Measurements from ENCODE around the gene MYL5.
A peak's percentile ranks its signal among the peaks of the same experiment; 100 is the strongest.

The MYL5 gene

GRCh38 chr4:685679-686412 lies 11.5 kb downstream of the MYL5 start:
- ChIA-PET CTCF (interaction anchor here (1.4 to 2.3 kb wide), 3 partner anchors 11 to 21 kb away, joined by 3 to 6 read pairs (median 5); no protein-coding TSS in a partner anchor), POLR2A (no interaction called here)
- H3K27ac ChIP-seq (ENCODE audit: insufficient read depth in 1 of 2, low read depth in 1 of 2, low read length in 2 of 2, poor library complexity in 1 of 2, severe bottlenecking in 2 of 2): no peak overlapping the region
- DNase-seq: no peak
- no peaks in the 10 kb centered on the region for H3K27me3 ChIP-seq (replicated peaks in 2 of 5; ENCODE audit: control insufficient read depth in 4 of 5, insufficient read depth in 5 of 5, low read length in 4 of 5)
- no peak overlapping the region for H3K4me3 ChIP-seq (ENCODE audit: control insufficient read depth in 1 of 7, extremely low read depth in 1 of 7, insufficient read depth in 4 of 7, low read depth in 2 of 7, low read length in 6 of 7)
- H3K36me3 ChIP-seq (ENCODE audit: control insufficient read depth in 4 of 4, insufficient read depth in 4 of 4, low read length in 3 of 4): no peaks in the 10 kb centered on the region
- WGBS (ENCODE audit: insufficient coverage): 98% methylated on average over 31 of the region's 37 CpGs
- peaks cover 0 to 45% (median 37%) of the 10 kb centered on the region in 4 experiments for H3K4me1 ChIP-seq (ENCODE audit: control extremely low read depth in 1 of 4, control insufficient read depth in 4 of 4, insufficient read depth in 4 of 4, low read length in 3 of 4)
- H3K9me3 ChIP-seq (ENCODE audit: control extremely low read depth in 1 of 5, control insufficient read depth in 4 of 5, insufficient read depth in 2 of 5, low read depth in 1 of 5, low read length in 4 of 5): no peaks in the 10 kb centered on the region

GRCh38 chr4:686413-687040 lies 12.2 kb downstream of the MYL5 start:
- Histone ChIP-seq H3K36me3 (ENCODE audit: control insufficient read depth in 4 of 4, insufficient read depth in 4 of 4, low read length in 3 of 4) (no peaks in the 10 kb centered on the region), H3K4me1 (ENCODE audit: control extremely low read depth in 1 of 4, control insufficient read depth in 4 of 4, insufficient read depth in 4 of 4, low read length in 3 of 4) (peaks cover 0 to 40% (median 33%) of the 10 kb centered on the region in 4 experiments), H3K27ac (ENCODE audit: insufficient read depth in 1 of 2, low read depth in 1 of 2, low read length in 2 of 2, poor library complexity in 1 of 2, severe bottlenecking in 2 of 2) (no peak overlapping the region), H3K27me3 (replicated peaks in 2 of 5; ENCODE audit: control insufficient read depth in 4 of 5, insufficient read depth in 5 of 5, low read length in 4 of 5) (no peaks in the 10 kb centered on the region), H3K9me3 (ENCODE audit: control extremely low read depth in 1 of 5, control insufficient read depth in 4 of 5, insufficient read depth in 2 of 5, low read depth in 1 of 5, low read length in 4 of 5) (no peaks in the 10 kb centered on the region), H3K4me3 (ENCODE audit: control insufficient read depth in 1 of 7, extremely low read depth in 1 of 7, insufficient read depth in 4 of 7, low read depth in 2 of 7, low read length in 6 of 7) (no peak overlapping the region)
- no peak for DNase-seq
- CTCF ChIA-PET: interaction anchor here (0.8 to 2.3 kb wide), 5 partner anchors 10 to 17 kb away, joined by 3 to 6 read pairs (median 4); partner anchors contain the start of genes ATP5ME and MYL5
- POLR2A ChIA-PET: interaction anchor here (0.6 kb wide), 1 partner anchor 24 kb away, joined by 3 read pairs; no protein-coding TSS in a partner anchor
- WGBS (ENCODE audit: insufficient coverage): 97% methylated on average over 28 of the region's 31 CpGs

GRCh38 chr4:687048-687970 lies 13.0 kb downstream of the MYL5 start:
- Histone ChIP-seq H3K4me3 (ENCODE audit: control insufficient read depth in 1 of 7, extremely low read depth in 1 of 7, insufficient read depth in 4 of 7, low read depth in 2 of 7, low read length in 6 of 7) (no peak overlapping the region), H3K36me3 (ENCODE audit: control insufficient read depth in 4 of 4, insufficient read depth in 4 of 4, low read length in 3 of 4) (no peaks in the 10 kb centered on the region), H3K9me3 (ENCODE audit: control extremely low read depth in 1 of 5, control insufficient read depth in 4 of 5, insufficient read depth in 2 of 5, low read depth in 1 of 5, low read length in 4 of 5) (no peaks in the 10 kb centered on the region), H3K4me1 (ENCODE audit: control extremely low read depth in 1 of 4, control insufficient read depth in 4 of 4, insufficient read depth in 4 of 4, low read length in 3 of 4) (peaks cover 0 to 36% (median 33%) of the 10 kb centered on the region in 4 experiments), H3K27ac (ENCODE audit: insufficient read depth in 1 of 2, low read depth in 1 of 2, low read length in 2 of 2, poor library complexity in 1 of 2, severe bottlenecking in 2 of 2) (peak overlapping the region in 1 of 2 experiments; percentile 18), H3K27me3 (replicated peaks in 2 of 5; ENCODE audit: control insufficient read depth in 4 of 5, insufficient read depth in 5 of 5, low read length in 4 of 5) (no peaks in the 10 kb centered on the region)
- ChIA-PET CTCF (interaction anchor here (0.8 to 2.3 kb wide), 5 partner anchors 10 to 16 kb away, joined by 3 to 6 read pairs (median 4); partner anchors contain the start of genes ATP5ME and MYL5), POLR2A (interaction anchor here (0.6 kb wide), 1 partner anchor 25 kb away, joined by 3 read pairs; no protein-coding TSS in a partner anchor)
- DNase-seq: no peak
- 96% methylated on average over 31 of the region's 38 CpGs for WGBS (ENCODE audit: insufficient coverage)

GRCh38 chr4:687971-688853 lies 13.9 kb downstream of the MYL5 start:
- DNase-seq: no peak
- peaks cover 0 to 30% (median 26%) of the 10 kb centered on the region in 4 experiments for H3K4me1 ChIP-seq (ENCODE audit: control extremely low read depth in 1 of 4, control insufficient read depth in 4 of 4, insufficient read depth in 4 of 4, low read length in 3 of 4)
- no peaks in the 10 kb centered on the region for H3K9me3 ChIP-seq (ENCODE audit: control extremely low read depth in 1 of 5, control insufficient read depth in 4 of 5, insufficient read depth in 2 of 5, low read depth in 1 of 5, low read length in 4 of 5)
- ChIA-PET POLR2A (no interaction called here), CTCF (interaction anchor here (1.6 kb wide), 1 partner anchor 13 kb away, joined by 6 read pairs; the partner anchor contains the start of genes ATP5ME and MYL5)
- H3K36me3 ChIP-seq (ENCODE audit: control insufficient read depth in 4 of 4, insufficient read depth in 4 of 4, low read length in 3 of 4): no peaks in the 10 kb centered on the region
- peak overlapping the region in 5 of 7 experiments; percentile 48 to 75 (median 64) for H3K4me3 ChIP-seq (ENCODE audit: control insufficient read depth in 1 of 7, extremely low read depth in 1 of 7, insufficient read depth in 4 of 7, low read depth in 2 of 7, low read length in 6 of 7)
- no peaks in the 10 kb centered on the region for H3K27me3 ChIP-seq (replicated peaks in 2 of 5; ENCODE audit: control insufficient read depth in 4 of 5, insufficient read depth in 5 of 5, low read length in 4 of 5)
- WGBS (ENCODE audit: insufficient coverage): 84% methylated on average over 19 of the region's 26 CpGs
- no peak overlapping the region for H3K27ac ChIP-seq (ENCODE audit: insufficient read depth in 1 of 2, low read depth in 1 of 2, low read length in 2 of 2, poor library complexity in 1 of 2, severe bottlenecking in 2 of 2)

- CTCF ChIA-PET: interaction anchor here (1.0 kb wide), 1 partner anchor 21 kb away, joined by 3 read pairs; no protein-coding TSS in a partner anchor
- 11% methylated on average over 29 of the region's 59 CpGs for WGBS (ENCODE audit: insufficient coverage)
- no peaks in the 10 kb centered on the region for H3K9me3 ChIP-seq (ENCODE audit: control extremely low read depth in 1 of 5, control insufficient read depth in 4 of 5, insufficient read depth in 2 of 5, low read depth in 1 of 5, low read length in 4 of 5)
- H3K4me3 ChIP-seq (ENCODE audit: control insufficient read depth in 1 of 7, extremely low read depth in 1 of 7, insufficient read depth in 4 of 7, low read depth in 2 of 7, low read length in 6 of 7): peak within 1 kb of the TSS in 5 of 7 experiments; percentile 48 to 75 (median 64)
- POLR2A ChIA-PET: interaction anchor here (0.6 kb wide), 2 partner anchors 38 to 105 kb away, joined by 3 to 6 read pairs; no protein-coding TSS in a partner anchor
- H3K27me3 ChIP-seq (replicated peaks in 2 of 5; ENCODE audit: control insufficient read depth in 4 of 5, insufficient read depth in 5 of 5, low read length in 4 of 5): no peaks in the 10 kb centered on the region
- no peak within 1 kb of the TSS for H3K27ac ChIP-seq (ENCODE audit: insufficient read depth in 1 of 2, low read depth in 1 of 2, low read length in 2 of 2, poor library complexity in 1 of 2, severe bottlenecking in 2 of 2)
- DNase-seq: peak in 2 of 3 donors; percentile 39 to 52
- no peaks in the 10 kb centered on the region for H3K36me3 ChIP-seq (ENCODE audit: control insufficient read depth in 4 of 4, insufficient read depth in 4 of 4, low read length in 3 of 4)
- H3K4me1 ChIP-seq (ENCODE audit: control extremely low read depth in 1 of 4, control insufficient read depth in 4 of 4, insufficient read depth in 4 of 4, low read length in 3 of 4): peaks cover 0 to 22% (median 18%) of the 10 kb centered on the region in 4 experiments
Observed at GRCh38 chr4:688854-689681, 14.7 kb downstream of the MYL5 start, which contains the start of gene SLC49A3. SLC49A3 (minus strand) TSS chr4:689151; CDS start chr4:689127, 24 bp downstream.
